A673 (cell line): Measurements from ENCODE around the gene TMEM45A.

Source experiments
- CTCF ChIP-seq: fragments of 300-800, 200-600 bp; sonication (generic); conservative IDR thresholded peaks from 2 replicates; pipeline ENCODE4 v1.5.1; 2017; ENCODE audit warnings: low read depth, mild to moderate bottlenecking, antibody characterized with exemption, low read length, moderate library complexity, mixed read lengths
- EZH2 ChIP-seq: fragments of 200-600 bp; sonication (generic); IDR thresholded peaks from 2 replicates; pipeline ENCODE4 v1.6.1; 2017; ENCODE audit warnings: borderline replicate concordance, low read depth, mild to moderate bottlenecking, mixed read lengths, antibody characterized with exemption, low read length; ENCODE audit not compliant: poor library complexity, severe bottlenecking

GRCh38 chr3:100522125-100522524, 29.7 kb downstream of the TMEM45A start:
- no peak for TF ChIP-seq CTCF
- no peak for TF ChIP-seq EZH2
